Smooth muscle cell (in vitro differentiated cells): ENCODE results near the gene MCEMP1. TPM values are rescaled to one million over a fixed set of nuclear protein-coding genes. Genes with fewer than 3 reads are reported as not detected.

Experiments
- DNase-seq: peaks from one replicate; lab custom pipeline; 2025; ENCODE audit not compliant: unreplicated experiment; lab: John Stamatoyannopoulos, UW
- H2AFZ ChIP-seq: fragments of 200-600 bp; sonication (generic); 2 replicates; pipeline ENCODE4 v1.6.0; 2016; ENCODE audit warnings: antibody characterized with exemption, low read depth, mild to moderate bottlenecking
- H3F3A ChIP-seq: fragments of 200-600 bp; sonication (generic); 2 replicates; pipeline ENCODE4 v1.6.0; 2017; ENCODE audit warnings: antibody characterized with exemption, low read depth
- H3K27ac ChIP-seq: fragments of 200-600 bp; sonication (generic); 2 replicates; pipeline ENCODE4 v1.5.1; 2016; ENCODE audit warnings: low read depth, mild to moderate bottlenecking
- H3K27me3 ChIP-seq: fragments of 200-600 bp; sonication (generic); 2 replicates; pipeline ENCODE4 v1.6.1; 2016; ENCODE audit warnings: low read depth, mild to moderate bottlenecking
- H3K36me3 ChIP-seq: fragments of 200-600 bp; sonication (generic); 2 replicates; pipeline ENCODE4 v1.5.1; 2016; ENCODE audit warnings: low read depth
- H3K4me1 ChIP-seq: fragments of 200-600 bp; sonication (generic); 2 replicates; pipeline ENCODE4 v1.5.1; 2016; ENCODE audit warnings: low read depth
- H3K4me2 ChIP-seq: fragments of 200-600 bp; sonication (generic); 2 replicates; pipeline ENCODE4 v1.6.0; 2016; ENCODE audit warnings: mild to moderate bottlenecking
- H3K4me3 ChIP-seq: fragments of 200-600 bp; sonication (generic); 2 replicates; pipeline ENCODE4 v1.5.1; 2016; ENCODE audit warnings: mild to moderate bottlenecking
- H3K79me2 ChIP-seq: fragments of 200-600 bp; sonication (generic); 2 replicates; pipeline ENCODE4 v1.6.0; 2016; ENCODE audit warnings: low read depth, mild to moderate bottlenecking
- H3K9ac ChIP-seq: fragments of 200-600 bp; sonication (generic); 2 replicates; pipeline ENCODE4 v1.6.0; 2016; ENCODE audit warnings: low read depth
- H3K9me3 ChIP-seq: fragments of 200-600 bp; sonication (generic); replicated peaks from 2 replicates; pipeline ENCODE4 v1.5.1; 2016; ENCODE audit warnings: low read depth
- H4K20me1 ChIP-seq: fragments of 200-600 bp; sonication (generic); 2 replicates; pipeline ENCODE4 v1.6.0; 2016; ENCODE audit warnings: low read depth
- WGBS: methylation state at CpG from one replicate; pipeline ENCODE4 v1.1.7; 2016; ENCODE audit warnings: low lambda C conversion rate; 5-methylcytosine and 5-hydroxymethylcytosine counted together
- polyA plus RNA-seq: library from polyadenylated mRNA; unstranded; fragments of >200 nt; fragmentation: Nextera tagmentation; extraction: Ambion mirVana; gene quantifications from 2 replicates; pipeline ENCODE4 v1.2.1, GENCODE V29; 2016
- total RNA-seq: library from RNA; depleted of rRNA; stranded (reverse); fragments of >200 nt; gene quantifications from 2 replicates; pipeline ENCODE4 v1.2.3, GENCODE V29; 2014
- TF ChIP-seq, protein P1 (sequence below): fragments of 200-600 bp; sonication (generic); IDR thresholded peaks from 2 replicates; pipeline ENCODE4 v1.5.1; 2017; ENCODE audit warnings: borderline replicate concordance, mild to moderate bottlenecking, antibody characterized with exemption; ENCODE audit not compliant: insufficient read depth, poor library complexity, severe bottlenecking

Gene MCEMP1
- total and polyA plus RNA-seq, 2 experiments from 2014 or later = not detected

- no peak overlapping the region for H3K4me2 ChIP-seq
- no peaks in the 10 kb centered on the region for H3K4me1 ChIP-seq
- H3K4me3 ChIP-seq = no peak overlapping the region
- H3K79me2 ChIP-seq = no peaks in the 10 kb centered on the region
- H3F3A ChIP-seq = no peaks in the 10 kb centered on the region
- H3K27ac ChIP-seq = no peak overlapping the region
- no peak overlapping the region for H3K9ac ChIP-seq
- TF ChIP-seq, protein P1, sequence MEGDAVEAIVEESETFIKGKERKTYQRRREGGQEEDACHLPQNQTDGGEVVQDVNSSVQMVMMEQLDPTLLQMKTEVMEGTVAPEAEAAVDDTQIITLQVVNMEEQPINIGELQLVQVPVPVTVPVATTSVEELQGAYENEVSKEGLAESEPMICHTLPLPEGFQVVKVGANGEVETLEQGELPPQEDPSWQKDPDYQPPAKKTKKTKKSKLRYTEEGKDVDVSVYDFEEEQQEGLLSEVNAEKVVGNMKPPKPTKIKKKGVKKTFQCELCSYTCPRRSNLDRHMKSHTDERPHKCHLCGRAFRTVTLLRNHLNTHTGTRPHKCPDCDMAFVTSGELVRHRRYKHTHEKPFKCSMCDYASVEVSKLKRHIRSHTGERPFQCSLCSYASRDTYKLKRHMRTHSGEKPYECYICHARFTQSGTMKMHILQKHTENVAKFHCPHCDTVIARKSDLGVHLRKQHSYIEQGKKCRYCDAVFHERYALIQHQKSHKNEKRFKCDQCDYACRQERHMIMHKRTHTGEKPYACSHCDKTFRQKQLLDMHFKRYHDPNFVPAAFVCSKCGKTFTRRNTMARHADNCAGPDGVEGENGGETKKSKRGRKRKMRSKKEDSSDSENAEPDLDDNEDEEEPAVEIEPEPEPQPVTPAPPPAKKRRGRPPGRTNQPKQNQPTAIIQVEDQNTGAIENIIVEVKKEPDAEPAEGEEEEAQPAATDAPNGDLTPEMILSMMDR = no peak
- H3K36me3 ChIP-seq = no peaks in the 10 kb centered on the region
- peaks cover 2% of the 10 kb centered on the region for H3K27me3 ChIP-seq
- no peak for DNase-seq
- H3K9me3 ChIP-seq = no peaks in the 10 kb centered on the region
- WGBS = 86% methylated on average over 7 of the region's 8 CpGs
- H2AFZ ChIP-seq = no peak overlapping the region
- no peaks in the 10 kb centered on the region for H4K20me1 ChIP-seq
Measured at GRCh38 chr19:7703332-7703731, 26.4 kb downstream of the MCEMP1 start.

DNA sequence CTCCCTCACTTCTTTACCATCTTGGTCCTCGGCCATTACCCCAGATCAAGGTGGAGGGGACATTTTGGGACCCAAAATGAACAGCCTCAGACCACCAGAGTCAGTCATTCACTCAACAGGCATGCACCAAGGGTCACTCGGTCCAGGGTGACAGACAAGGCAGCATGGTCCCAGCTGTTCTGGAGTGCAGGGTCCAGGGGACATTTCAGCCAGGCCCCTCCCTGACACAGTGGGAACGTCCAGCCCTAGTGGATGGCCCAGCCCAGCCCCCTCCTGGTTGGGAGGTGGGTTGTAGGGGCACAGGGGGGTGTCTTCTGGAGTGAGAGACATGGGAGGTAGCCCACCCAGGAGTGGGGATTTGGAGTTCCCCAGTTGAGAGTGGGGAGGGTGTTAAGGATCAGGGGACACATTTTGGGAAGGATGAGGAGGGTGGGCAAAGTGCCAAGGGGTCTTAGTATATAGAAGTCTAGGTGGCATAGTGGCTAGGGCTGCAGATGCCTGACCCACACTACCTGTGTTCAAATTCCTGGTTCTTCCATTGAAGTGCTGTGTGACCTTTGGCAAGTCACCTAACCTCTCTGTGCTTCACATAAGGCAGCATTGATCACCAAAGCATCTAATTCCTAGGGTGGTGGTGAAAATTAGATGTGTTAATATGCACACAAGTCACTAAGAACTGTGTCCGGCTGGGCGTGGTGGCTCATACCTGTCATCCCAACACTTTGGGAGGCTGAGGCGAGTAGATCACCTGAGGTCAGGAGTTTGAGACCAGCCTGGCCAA lies 27.6 kb downstream of the MCEMP1 start:
- H3K4me2 ChIP-seq = no peak overlapping the region
- H3K9ac ChIP-seq = no peak overlapping the region
- WGBS = 86% methylated on average over 6 of the region's 6 CpGs
- H3K36me3 ChIP-seq = no peaks in the 10 kb centered on the region
- no peaks in the 10 kb centered on the region for H3K79me2 ChIP-seq
- H3K27ac ChIP-seq = no peak overlapping the region
- H4K20me1 ChIP-seq = no peaks in the 10 kb centered on the region
- H3K9me3 ChIP-seq = no peaks in the 10 kb centered on the region
- DNase-seq = no peak
- no peaks in the 10 kb centered on the region for H3K27me3 ChIP-seq
- H3K4me1 ChIP-seq = no peaks in the 10 kb centered on the region
- no peak overlapping the region for H2AFZ ChIP-seq
- H3K4me3 ChIP-seq = no peak overlapping the region
- TF ChIP-seq, protein P1 = no peak
- H3F3A ChIP-seq = no peaks in the 10 kb centered on the region

DNA sequence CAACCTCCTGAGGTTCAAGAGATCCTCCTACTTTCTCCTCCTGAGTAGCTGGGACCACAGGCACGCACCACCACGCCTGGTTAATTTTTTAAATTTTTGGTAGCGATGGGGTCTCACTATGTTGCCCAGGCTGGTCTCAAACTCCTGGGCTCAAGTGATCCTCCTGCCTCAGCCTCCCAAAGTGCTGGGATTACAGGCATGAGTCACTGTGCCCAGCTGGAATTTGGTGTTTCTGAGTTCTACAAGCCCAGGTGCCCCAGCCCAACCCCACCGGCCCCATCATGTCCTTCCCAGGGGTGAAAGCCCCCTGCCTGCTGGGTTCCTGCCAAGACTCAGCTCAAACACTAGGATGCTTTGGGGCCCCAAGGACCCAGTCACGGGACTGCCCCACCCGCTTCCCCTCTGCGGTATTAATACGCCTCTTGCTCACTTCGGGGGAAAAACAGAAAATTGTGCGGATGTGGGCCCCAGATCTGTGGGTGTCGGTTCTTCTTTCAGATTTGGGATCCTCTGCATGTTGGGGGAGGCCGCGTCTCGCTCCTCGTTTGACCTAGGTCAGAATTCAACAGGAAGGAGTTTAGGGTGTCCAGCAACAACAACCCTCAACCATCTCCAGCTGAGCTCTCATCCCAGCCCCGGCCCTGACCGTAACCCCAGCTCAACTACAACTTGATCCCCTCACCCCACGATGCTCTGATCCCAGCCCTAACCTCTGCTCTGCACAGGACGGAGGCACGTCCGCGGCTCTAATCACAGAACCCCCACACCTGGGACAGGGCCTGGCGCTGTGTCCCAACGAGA lies 28.7 kb downstream of the MCEMP1 start:
- Histone ChIP-seq H3K27me3 (no peaks in the 10 kb centered on the region), H3K4me3 (no peak overlapping the region), H3K4me2 (no peak overlapping the region), H3F3A (no peaks in the 10 kb centered on the region), H3K4me1 (no peaks in the 10 kb centered on the region), H3K79me2 (no peaks in the 10 kb centered on the region), H2AFZ (no peak overlapping the region), H3K9me3 (no peaks in the 10 kb centered on the region), H4K20me1 (no peaks in the 10 kb centered on the region), H3K27ac (no peak overlapping the region), H3K9ac (no peak overlapping the region), H3K36me3 (no peaks in the 10 kb centered on the region)
- DNase-seq = no peak
- 92% methylated on average over 22 of the region's 24 CpGs for WGBS
- TF ChIP-seq, protein P1 = no peak
